HG02938 (cell line): ENCODE results near the gene C2orf66.

Experiments
- ATAC-seq: cut with Tn5 transposase; IDR thresholded peaks from one replicate; pipeline ENCODE4 v1.9.1; 2021; ENCODE audit warnings: mild to moderate bottlenecking, moderate library complexity; ENCODE audit not compliant: unreplicated experiment

The C2orf66 gene

DNA sequence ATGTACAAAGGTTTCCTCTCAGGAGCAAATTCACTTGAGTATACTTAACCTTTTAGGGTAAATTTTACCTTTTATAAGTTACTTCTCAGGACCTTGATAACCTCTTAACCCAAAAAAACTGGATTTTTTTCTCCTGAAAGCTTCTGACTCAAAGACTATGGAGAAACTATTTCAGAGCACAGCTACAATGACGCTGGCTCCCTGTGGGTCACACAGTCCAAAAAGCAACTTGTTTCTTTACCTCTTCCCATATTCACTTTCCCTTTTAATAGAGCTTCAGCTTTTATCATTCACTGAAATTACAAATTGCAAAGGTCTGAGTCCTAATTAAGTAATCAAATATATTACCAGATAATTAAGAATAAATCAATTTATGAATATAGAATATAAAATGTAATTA is 42.1 kb downstream of the C2orf66 start:
- no peak for ATAC-seq

DNA sequence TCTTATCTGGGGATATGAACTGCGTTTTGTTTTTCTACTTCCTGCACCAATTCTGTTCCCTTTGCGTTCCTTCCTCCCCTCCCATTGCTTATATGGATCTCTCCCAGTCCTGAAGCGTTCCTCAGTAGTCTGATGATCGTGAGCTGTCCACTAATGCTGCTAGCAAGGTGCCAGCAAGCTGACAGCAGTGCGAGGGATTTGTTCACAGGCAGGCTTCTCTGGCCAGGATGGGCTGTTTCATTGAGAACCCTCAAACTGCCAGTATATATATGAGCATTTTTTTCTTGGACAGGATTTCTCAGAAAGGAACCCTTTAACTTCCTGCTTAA is 49.8 kb downstream of the C2orf66 start:
- no peak for ATAC-seq

- no peak for ATAC-seq
These were observed 50.4 kb downstream of the C2orf66 start for GRCh38 chr2:196758474-196759377.
